Measurements from ENCODE around the gene OR2T1.

- no peak for TF ChIP-seq POLR2A (IDR thresholded peaks at IDR 0.05)
- no peak for TF ChIP-seq CTCF (IDR thresholded peaks at IDR 0.05)
- TF ChIP-seq EP300 (IDR thresholded peaks at IDR 0.05) = no peak
Observed at GRCh38 chr1:248380854-248381253, 22.0 kb upstream of the OR2T1 start.

All from ovary (tissue), 3 donors.